ENCODE data around the gene FBXW8. TPM values are rescaled to one million over a fixed set of nuclear protein-coding genes. Genes with fewer than 3 reads are reported as not detected.
A peak's percentile ranks its signal among the peaks of the same experiment; 100 is the strongest.

FBXW8 gene
- total RNA-seq, 1 experiment from 2014 or later: 15.3 TPM

- no peak for TF ChIP-seq CTCF (conservative IDR thresholded peaks at IDR 0.05)
- H3K27me3 ChIP-seq (ENCODE audit: insufficient read depth, low read length): no peaks in the 10 kb centered on the region
- H4K8ac ChIP-seq (replicated peaks; ENCODE audit: insufficient read length, low read depth, low read length): no peak overlapping the region
- Mint-ChIP-seq H3K36me3 (ENCODE audit: insufficient read depth in 1 of 3, low read depth in 3 of 3) (no peaks in the 10 kb centered on the region; a peak in 1 of 7 replicates), H3K27me3 (ENCODE audit: low read depth) (no peaks in the 10 kb centered on the region; the same call in none of the 2 replicates), H3K9me3 (no peaks in the 10 kb centered on the region), H3K4me3 (no peak overlapping the region), H3K27ac (peak overlapping the region in 2 of 3 experiments; percentile 94 to 96; a peak in 4 of 7 replicates), H3K4me1 (peaks cover 51 to 67% of the 10 kb centered on the region in 2 experiments)
- no peaks in the 10 kb centered on the region for H3K79me1 ChIP-seq (ENCODE audit: insufficient read depth, low read depth, low read length, poor library complexity, severe bottlenecking)
- no peak overlapping the region for H3T11ph ChIP-seq (ENCODE audit: low read length)
- no peaks in the 10 kb centered on the region for H4K20me1 ChIP-seq (ENCODE audit: control insufficient read depth, insufficient read depth, insufficient read length)
- H3K9me3 ChIP-seq (ENCODE audit: control insufficient read depth, low read depth, low read length): no peaks in the 10 kb centered on the region
- no peak for DNase-seq
- H3K23ac ChIP-seq (ENCODE audit: insufficient read length, low read depth, low read length): no peak overlapping the region
- no peak overlapping the region for H3K18ac ChIP-seq (ENCODE audit: insufficient read length, low read depth, low read length)
- H4K91ac ChIP-seq (ENCODE audit: insufficient read length, low read depth, low read length): no peak overlapping the region
- H2BK20ac ChIP-seq (ENCODE audit: low read depth, low read length, poor library complexity, severe bottlenecking): no peak overlapping the region
- H3K23me2 ChIP-seq (ENCODE audit: insufficient read length, low read depth, low read length, poor library complexity, severe bottlenecking): peaks cover 3% of the 10 kb centered on the region
- H2AK5ac ChIP-seq (ENCODE audit: insufficient read length, low read length): no peak overlapping the region
- no peak overlapping the region for H2AFZ ChIP-seq (ENCODE audit: low read length)
- H3K27ac ChIP-seq (ENCODE audit: insufficient read length, low read depth, low read length): no peak overlapping the region
- H3K14ac ChIP-seq (ENCODE audit: insufficient read depth, low read length): no peak overlapping the region
- H3K4me1 ChIP-seq (ENCODE audit: insufficient read depth, low read length): peaks cover 11% of the 10 kb centered on the region; the same call in 1 of the 2 replicates
- no CpG with 5 or more reads among the region's 9 CpGs for WGBS (ENCODE audit: extremely low coverage, insufficient read length, low lambda C conversion rate)
- H2BK5ac ChIP-seq (ENCODE audit: insufficient read length, low read length): no peak overlapping the region
- no peak overlapping the region for H2BK15ac ChIP-seq (ENCODE audit: low read depth, low read length)
- no peak overlapping the region for H3K4ac ChIP-seq (ENCODE audit: low read depth, low read length)
- H4K5ac ChIP-seq (ENCODE audit: insufficient read length, low read depth, low read length): no peak overlapping the region
- no peak overlapping the region for H2BK12ac ChIP-seq (ENCODE audit: insufficient read length, low read depth, low read length)
- no peak overlapping the region for H3K56ac ChIP-seq (ENCODE audit: insufficient read length, low read depth, low read length)
- no peaks in the 10 kb centered on the region for H3K79me2 ChIP-seq (ENCODE audit: insufficient read depth, low read length)
- no peak overlapping the region for H3K4me2 ChIP-seq (ENCODE audit: insufficient read depth, insufficient read length, low read length)
- no peak overlapping the region for H2BK120ac ChIP-seq (ENCODE audit: low read depth, low read length, poor library complexity, severe bottlenecking)
- H3K9ac ChIP-seq (ENCODE audit: extremely low read depth, insufficient read length, low read length): no peak overlapping the region
These were observed 137.8 kb downstream of the FBXW8 start for GRCh38 chr12:117048585-117048904.
